ELF-1 (cell line): ENCODE results near the gene CFAP141.
"Not testable (repeated sequence)": the region's sequence is repeated elsewhere in the genome, so short reads cannot be mapped to it uniquely, and the experiment has no call there.

Experiments
- DNase-seq: peaks from one replicate; pipeline ENCODE4 v3.0.0-alpha.2; 2016; ENCODE audit warnings: low read depth, low spot score

The CFAP141 gene

DNA sequence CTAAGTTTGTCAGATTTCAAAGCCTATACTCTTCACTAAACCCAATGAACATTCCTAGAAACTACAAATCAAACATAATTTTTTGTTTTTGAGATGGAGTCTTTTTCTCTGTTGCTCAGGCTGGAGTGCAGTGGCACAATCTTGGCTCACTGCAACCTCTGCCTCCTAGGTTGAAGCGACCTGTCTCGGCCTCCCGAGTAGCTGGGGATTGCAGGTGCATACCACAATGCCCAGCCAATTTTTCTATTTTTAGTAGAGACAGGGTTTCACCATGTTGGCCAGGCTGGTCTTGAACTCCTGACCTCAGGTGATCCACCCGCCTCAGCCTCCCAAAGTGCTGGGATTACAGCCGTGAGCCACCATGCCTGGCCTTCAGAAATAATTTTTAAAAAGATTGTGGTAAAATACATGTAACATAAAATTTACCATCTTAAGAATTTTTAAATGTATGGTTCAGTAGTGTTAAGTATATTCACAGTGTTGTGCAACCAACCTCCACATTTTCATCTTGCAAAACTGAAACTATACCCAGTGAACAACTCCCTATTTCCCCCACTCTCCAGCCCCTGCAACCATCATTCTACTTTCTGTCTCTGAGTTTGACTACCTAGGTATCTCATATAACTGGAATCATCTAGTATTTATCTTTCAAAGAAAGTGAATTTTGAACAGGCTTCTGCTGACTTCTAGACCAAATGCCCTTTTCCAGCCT, 2.7 kb upstream of the CFAP141 start:
- DNase-seq, result no peak

DNA sequence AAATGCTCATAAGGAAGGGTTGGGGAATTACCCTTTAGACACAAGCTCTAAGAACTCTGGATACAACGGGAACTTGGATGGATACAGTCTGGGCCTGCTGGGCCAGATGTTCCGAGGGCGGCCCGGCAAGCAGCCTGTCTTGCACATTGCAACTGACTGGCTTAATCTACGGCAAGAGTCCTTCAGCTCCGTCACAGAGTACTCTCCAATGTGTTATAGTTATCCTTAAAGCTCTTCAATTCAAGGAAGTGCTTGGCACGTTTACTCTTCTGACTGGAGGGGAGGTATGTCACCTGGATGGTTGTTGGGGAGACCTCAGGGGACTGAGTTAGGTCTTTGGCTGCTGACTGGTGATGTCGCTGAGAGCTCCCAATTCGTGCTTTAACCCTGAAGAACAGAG, 1.1 kb upstream of the CFAP141 start:
- DNase-seq, result no peak

GRCh38 chr1:154205778-154206177, 355 bp downstream of the CFAP141 start:
- not testable (repeated sequence) for DNase-seq

- DNase-seq, result no peak
These were observed 6.6 kb downstream of the CFAP141 start for GRCh38 chr1:154199563-154199879.

DNA sequence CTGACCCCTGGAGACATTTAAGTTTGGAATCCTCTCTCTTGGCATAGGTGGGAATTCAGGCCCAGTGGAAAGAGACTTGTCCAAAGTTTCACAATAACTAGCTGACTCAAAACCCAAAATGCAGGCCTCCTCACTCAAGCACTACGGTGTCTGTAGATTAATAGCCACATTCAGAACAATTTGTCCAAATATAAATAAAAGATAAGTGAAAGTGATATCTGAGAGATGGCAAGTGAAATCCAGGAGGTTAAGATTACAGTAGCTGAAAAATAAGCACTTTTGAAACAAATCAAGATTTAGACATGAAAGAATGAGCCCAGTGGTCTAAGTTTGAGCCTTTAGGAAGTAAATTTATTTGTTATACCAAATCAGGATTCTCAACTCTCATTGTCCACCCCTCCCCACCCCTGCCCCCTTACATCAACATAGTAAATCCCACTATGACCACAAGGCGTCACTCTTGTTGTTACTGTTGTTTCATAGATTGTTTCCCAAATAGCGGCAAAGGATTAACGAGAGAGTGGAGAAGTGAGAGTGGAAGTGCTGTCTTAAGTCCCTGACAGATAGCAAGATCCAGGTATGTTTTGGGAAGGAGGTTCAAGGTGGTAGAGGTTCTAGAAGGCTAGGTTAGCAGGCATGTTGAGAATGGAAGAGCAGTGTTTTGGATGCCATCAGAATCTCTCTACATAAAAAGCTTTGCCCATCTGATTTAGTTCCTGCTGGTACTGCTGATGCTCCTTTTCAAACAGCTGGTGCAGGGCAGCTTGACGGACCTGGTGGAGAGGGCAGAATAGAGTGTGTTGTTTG, 7.2 kb downstream of the CFAP141 start:
- DNase-seq, result peak; percentile 30

DNA sequence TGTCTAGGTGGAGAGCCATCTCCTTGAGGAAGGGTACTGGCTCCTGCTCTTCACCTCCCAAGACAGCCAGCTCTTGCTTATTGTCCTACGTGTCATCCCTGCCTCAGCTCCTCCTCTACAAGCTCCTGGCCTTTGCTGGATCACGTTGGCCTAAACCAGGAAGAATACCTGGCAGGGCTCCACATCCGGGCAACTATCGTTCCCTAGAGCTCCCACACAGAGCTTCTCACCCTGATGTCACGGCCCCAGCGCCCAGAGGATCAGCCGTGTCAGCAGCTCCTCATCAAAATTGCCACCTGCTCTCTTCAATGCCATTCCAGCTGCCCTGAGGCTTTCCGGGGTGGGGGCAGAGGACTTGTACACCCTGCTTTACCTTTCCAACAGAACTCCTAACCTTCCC, 12.3 kb downstream of the CFAP141 start:
- no peak for DNase-seq

GRCh38 chr1:154192476-154192875, 13.7 kb downstream of the CFAP141 start:
- no peak for DNase-seq

- DNase-seq, result no peak
These were observed 14.1 kb downstream of the CFAP141 start, which contains the start of gene TPM3 for GRCh38 chr1:154191990-154192461. Gene TPM3 (minus strand): TSS chr1:154192100. CDS start chr1:154192018, 82 bp downstream.

GRCh38 chr1:154190550-154190949, 15.6 kb downstream of the CFAP141 start:
- no peak for DNase-seq

GRCh38 chr1:154186852-154187501, 19.2 kb downstream of the CFAP141 start:
- DNase-seq, result no peak

- peak; percentile 77 for DNase-seq
These were observed 20.0 kb downstream of the CFAP141 start for GRCh38 chr1:154186177-154186576.

GRCh38 chr1:154183046-154183915, 22.9 kb downstream of the CFAP141 start:
- DNase-seq, result peak; percentile 100

- DNase-seq, result peak; percentile 71
These were observed 23.6 kb downstream of the CFAP141 start for GRCh38 chr1:154182344-154183045.

- no peak for DNase-seq
These were observed 24.2 kb downstream of the CFAP141 start for GRCh38 chr1:154181944-154182343.

DNA sequence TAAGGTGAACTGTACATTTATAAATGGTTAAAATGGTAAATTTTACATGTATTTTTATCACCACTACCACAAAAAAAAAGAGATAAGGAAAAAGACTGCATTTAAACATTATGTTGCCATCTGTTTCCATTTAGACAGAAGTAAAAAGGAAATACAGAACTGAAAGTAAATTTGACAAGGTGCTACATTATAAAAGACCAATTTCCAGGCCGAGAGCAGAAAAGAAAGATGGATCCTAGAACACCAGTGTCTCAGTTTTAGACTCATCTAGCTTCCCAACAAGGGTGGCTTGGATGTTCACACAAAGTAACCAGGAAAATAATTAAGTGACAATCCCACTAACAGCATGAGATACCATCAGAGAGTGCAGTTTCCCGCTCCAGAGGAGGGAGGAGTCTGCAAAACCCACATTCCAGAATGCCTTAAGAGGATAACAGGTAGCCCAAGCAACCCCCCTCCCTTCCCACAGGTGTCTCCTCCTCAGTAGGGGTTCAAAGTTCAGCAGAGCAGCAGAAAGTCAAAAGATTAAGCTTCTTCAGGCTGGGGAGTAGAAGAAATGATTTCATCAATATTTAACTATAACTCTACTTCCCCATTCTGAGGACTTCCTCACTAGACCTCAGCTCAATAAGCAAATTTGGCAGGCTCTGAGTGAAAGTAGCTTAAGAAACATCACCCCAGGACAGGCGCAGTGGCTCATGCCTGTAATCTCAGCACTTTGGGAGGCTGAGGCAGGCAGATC, 26.0 kb downstream of the CFAP141 start:
- DNase-seq, result peak; percentile 53

- DNase-seq, result peak; percentile 32
These were observed 27.0 kb downstream of the CFAP141 start for GRCh38 chr1:154178911-154179811.

- no peak for DNase-seq
These were observed 28.1 kb downstream of the CFAP141 start for GRCh38 chr1:154178013-154178412.

DNA sequence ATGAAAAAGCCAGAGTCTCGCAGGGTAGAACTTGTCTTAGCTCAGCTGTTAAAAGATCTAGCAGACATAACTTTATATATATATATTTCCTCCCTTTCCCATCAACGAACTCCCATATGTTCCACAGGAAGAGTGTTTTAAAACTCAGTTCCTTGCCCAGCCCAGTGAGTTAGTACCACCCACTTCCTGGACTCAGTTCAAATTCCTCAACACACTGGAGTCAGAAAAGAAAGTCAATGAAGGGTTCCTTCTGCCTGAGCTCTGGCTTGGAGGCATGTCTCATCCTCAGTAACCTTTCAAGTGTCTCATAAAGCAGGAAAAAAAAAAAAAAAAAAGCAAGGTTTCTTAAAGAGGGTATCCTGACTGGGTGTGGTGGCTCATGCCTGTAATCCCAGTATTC, 29.8 kb downstream of the CFAP141 start:
- DNase-seq, result no peak

DNA sequence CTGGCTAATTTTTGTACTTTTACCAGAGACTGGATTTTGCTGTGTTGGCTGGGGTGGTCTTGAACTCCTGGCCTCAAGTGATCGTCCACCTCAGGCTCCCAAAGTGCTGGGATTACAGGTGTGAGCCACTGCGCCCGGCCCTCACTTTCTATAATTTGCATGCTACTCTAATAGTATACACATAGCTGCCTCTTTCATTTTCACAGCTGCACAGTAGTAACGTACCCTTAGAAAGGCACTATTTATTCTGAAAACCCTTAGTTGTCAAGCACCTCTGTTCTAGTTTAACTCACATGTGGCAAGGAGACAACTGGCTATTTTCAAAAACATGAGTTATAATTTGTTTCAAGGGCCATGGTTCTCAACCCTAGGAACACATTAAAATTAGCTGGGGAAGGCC, 31.5 kb downstream of the CFAP141 start:
- DNase-seq, result no peak
